ENCODE data around the gene PRRT1. TPM values are rescaled to one million over a fixed set of nuclear protein-coding genes. Genes with fewer than 3 reads are reported as not detected.

The PRRT1 gene
- total RNA-seq, 1 experiment from 2014 or later = 1.9 TPM

DNA sequence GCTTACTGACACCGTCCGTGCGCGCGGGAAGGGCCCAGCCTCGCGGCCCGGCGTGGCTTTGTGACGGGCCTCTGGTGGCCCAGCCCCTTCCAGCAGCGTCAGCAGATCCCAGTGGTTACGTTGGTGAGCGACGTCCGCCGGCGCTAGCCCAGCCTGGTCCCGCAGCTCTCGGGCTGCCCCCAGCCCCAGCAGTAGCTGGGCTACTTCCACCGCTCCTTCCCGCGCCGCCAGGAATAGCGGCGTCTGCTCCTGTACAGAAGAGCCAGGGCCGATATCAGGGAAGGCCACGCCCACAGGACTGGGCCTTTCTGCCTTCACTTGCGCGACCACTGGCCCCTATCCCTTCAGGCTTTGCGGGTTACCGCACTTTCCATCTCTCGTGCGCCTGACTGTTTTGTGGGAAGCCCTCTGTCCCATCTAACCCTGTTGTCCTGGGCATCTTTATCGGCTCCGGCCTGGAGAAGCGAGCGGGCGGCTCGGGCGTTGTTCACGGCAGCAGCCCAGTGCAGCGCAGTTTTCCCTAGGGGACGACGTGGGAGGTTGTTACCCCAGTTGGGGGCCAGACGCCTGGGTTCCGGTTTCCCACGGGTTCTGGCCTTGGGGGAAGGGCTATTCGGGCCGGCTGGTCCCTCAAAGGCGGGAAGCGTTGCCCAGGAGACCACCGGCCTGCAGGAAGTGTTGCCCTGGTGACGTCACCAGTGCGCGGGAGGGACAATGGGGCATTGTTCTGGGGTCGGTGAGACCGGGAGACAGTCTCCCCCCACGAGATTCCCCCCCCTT, 44.4 kb upstream of the PRRT1 start:
- no CpG with 5 or more reads among the region's 58 CpGs for WGBS (ENCODE audit: extremely low coverage, insufficient read length, low lambda C conversion rate)
- peak overlapping the region; percentile 90 for H4K91ac ChIP-seq (ENCODE audit: insufficient read length, low read depth, low read length)
- H2AFZ ChIP-seq (ENCODE audit: low read length) = no peak overlapping the region
- H3K79me2 ChIP-seq (ENCODE audit: insufficient read depth, low read length) = no peaks in the 10 kb centered on the region
- H3K79me1 ChIP-seq (ENCODE audit: insufficient read depth, low read depth, low read length, poor library complexity, severe bottlenecking) = no peaks in the 10 kb centered on the region
- no peak overlapping the region for H3K23ac ChIP-seq (ENCODE audit: insufficient read length, low read depth, low read length)
- peak overlapping the region; percentile 91 for H3K9ac ChIP-seq (ENCODE audit: extremely low read depth, insufficient read length, low read length)
- H2BK12ac ChIP-seq (ENCODE audit: insufficient read length, low read depth, low read length) = peak overlapping the region; percentile 22
- peak overlapping the region; percentile 80 for H4K5ac ChIP-seq (ENCODE audit: insufficient read length, low read depth, low read length)
- peak overlapping the region; percentile 39 for H3T11ph ChIP-seq (ENCODE audit: low read length)
- peak overlapping the region; percentile 91 to 96 for H3K4me3 Mint-ChIP-seq
- H3K18ac ChIP-seq (ENCODE audit: insufficient read length, low read depth, low read length) = peak overlapping the region; percentile 97
- DNase-seq = peak; percentile 94
- no peaks in the 10 kb centered on the region; a peak in 1 of 5 replicates for H3K9me3 Mint-ChIP-seq
- H3K27me3 Mint-ChIP-seq (ENCODE audit: low read depth) = no peaks in the 10 kb centered on the region
- peak overlapping the region; percentile 96 for H3K14ac ChIP-seq (ENCODE audit: insufficient read depth, low read length)
- H2BK5ac ChIP-seq (ENCODE audit: insufficient read length, low read length) = peak overlapping the region; percentile 88
- H3K4ac ChIP-seq (ENCODE audit: low read depth, low read length) = peak overlapping the region; percentile 81; the same call in 1 of the 2 replicates
- H3K4me1 Mint-ChIP-seq = peaks cover 44% of the 10 kb centered on the region in 2 experiments
- H4K20me1 ChIP-seq (ENCODE audit: control insufficient read depth, insufficient read depth, insufficient read length) = no peaks in the 10 kb centered on the region
- peaks cover 3% of the 10 kb centered on the region for H3K4me1 ChIP-seq (ENCODE audit: insufficient read depth, low read length)
- H3K9me3 ChIP-seq (ENCODE audit: control insufficient read depth, low read depth, low read length) = no peaks in the 10 kb centered on the region
- TF ChIP-seq, protein P1, sequence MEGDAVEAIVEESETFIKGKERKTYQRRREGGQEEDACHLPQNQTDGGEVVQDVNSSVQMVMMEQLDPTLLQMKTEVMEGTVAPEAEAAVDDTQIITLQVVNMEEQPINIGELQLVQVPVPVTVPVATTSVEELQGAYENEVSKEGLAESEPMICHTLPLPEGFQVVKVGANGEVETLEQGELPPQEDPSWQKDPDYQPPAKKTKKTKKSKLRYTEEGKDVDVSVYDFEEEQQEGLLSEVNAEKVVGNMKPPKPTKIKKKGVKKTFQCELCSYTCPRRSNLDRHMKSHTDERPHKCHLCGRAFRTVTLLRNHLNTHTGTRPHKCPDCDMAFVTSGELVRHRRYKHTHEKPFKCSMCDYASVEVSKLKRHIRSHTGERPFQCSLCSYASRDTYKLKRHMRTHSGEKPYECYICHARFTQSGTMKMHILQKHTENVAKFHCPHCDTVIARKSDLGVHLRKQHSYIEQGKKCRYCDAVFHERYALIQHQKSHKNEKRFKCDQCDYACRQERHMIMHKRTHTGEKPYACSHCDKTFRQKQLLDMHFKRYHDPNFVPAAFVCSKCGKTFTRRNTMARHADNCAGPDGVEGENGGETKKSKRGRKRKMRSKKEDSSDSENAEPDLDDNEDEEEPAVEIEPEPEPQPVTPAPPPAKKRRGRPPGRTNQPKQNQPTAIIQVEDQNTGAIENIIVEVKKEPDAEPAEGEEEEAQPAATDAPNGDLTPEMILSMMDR (conservative IDR thresholded peaks at IDR 0.05) = no peak
- H2BK20ac ChIP-seq (ENCODE audit: low read depth, low read length, poor library complexity, severe bottlenecking) = no peak overlapping the region
- H3K27ac ChIP-seq (ENCODE audit: insufficient read length, low read depth, low read length) = peak overlapping the region; percentile 93
- peak overlapping the region; percentile 93 for H2BK120ac ChIP-seq (ENCODE audit: low read depth, low read length, poor library complexity, severe bottlenecking)
- H3K36me3 Mint-ChIP-seq (ENCODE audit: insufficient read depth in 1 of 3, low read depth in 3 of 3) = no peaks in the 10 kb centered on the region
- peak overlapping the region; percentile 2 for H4K8ac ChIP-seq (replicated peaks; ENCODE audit: insufficient read length, low read depth, low read length)
- H2BK15ac ChIP-seq (ENCODE audit: low read depth, low read length) = no peak overlapping the region
- peak overlapping the region; percentile 100 for H3K27ac Mint-ChIP-seq
- H3K23me2 ChIP-seq (ENCODE audit: insufficient read length, low read depth, low read length, poor library complexity, severe bottlenecking) = peaks cover 9% of the 10 kb centered on the region
- no peaks in the 10 kb centered on the region for H3K27me3 ChIP-seq (ENCODE audit: insufficient read depth, low read length)
- peak overlapping the region; percentile 68 for H3K4me2 ChIP-seq (ENCODE audit: insufficient read depth, insufficient read length, low read length)
- H2AK5ac ChIP-seq (ENCODE audit: insufficient read length, low read length) = no peak overlapping the region
- H3K56ac ChIP-seq (ENCODE audit: insufficient read length, low read depth, low read length) = no peak overlapping the region

Measured in H9 (cell line).